HEK293 (cell line): ENCODE data around the gene CXCL12.

ENCODE experiments used
- AEBP2 ChIP-seq: fragments of 450-650 bp; formaldehyde crosslinking; IDR thresholded peaks from 2 replicates; pipeline ENCODE4 v1.5.1; 2016; ENCODE audit warnings: missing biosample characterization, missing genetic modification characterization, borderline replicate concordance
- CTCF ChIP-seq: fragments of 450-650 bp; formaldehyde crosslinking; IDR thresholded peaks from 2 replicates; pipeline ENCODE4 v1.5.1; 2016; ENCODE audit warnings: missing biosample characterization, missing genetic modification characterization
- SP2 ChIP-seq: fragments of 450-650 bp; formaldehyde crosslinking; IDR thresholded peaks from 2 replicates; pipeline ENCODE4 v1.5.1; 2016; ENCODE audit warnings: missing biosample characterization, missing genetic modification characterization
- ZBTB49 ChIP-seq: fragments of 450-650 bp; formaldehyde crosslinking; IDR thresholded peaks from 2 replicates; pipeline ENCODE4 v1.5.1; 2016; ENCODE audit warnings: missing biosample characterization, missing genetic modification characterization, low read depth
- ZBTB8A ChIP-seq: fragments of 450-650 bp; formaldehyde crosslinking; IDR thresholded peaks from 2 replicates; pipeline ENCODE4 v1.5.1; 2016; ENCODE audit warnings: missing biosample characterization, missing genetic modification characterization
- ZNF362 ChIP-seq: fragments of 450-650 bp; formaldehyde crosslinking; IDR thresholded peaks from 2 replicates; pipeline ENCODE4 v1.5.1; 2016; ENCODE audit warnings: missing biosample characterization, missing genetic modification characterization

- TF ChIP-seq SP2 (tag by site-specific recombination) (no peak), AEBP2 (no peak), CTCF (tag by site-specific recombination) (no peak), ZNF362 (tag by site-specific recombination) (no peak), ZBTB8A (tag by site-specific recombination) (no peak), ZBTB49 (tag by site-specific recombination) (no peak)
Observed at GRCh38 chr10:44355630-44356029, 29.3 kb downstream of the CXCL12 start.
